Measurements from ENCODE around the gene NEMP1. TPM values are rescaled to one million over a fixed set of nuclear protein-coding genes. Genes with fewer than 3 reads are reported as not detected.

NEMP1 gene
- total and polyA plus RNA-seq, 2 of the 13 experiments (the other 11 are each of a cell fraction or from before 2014, with no cell fraction given), result 11.4 to 12.9 TPM

DNA sequence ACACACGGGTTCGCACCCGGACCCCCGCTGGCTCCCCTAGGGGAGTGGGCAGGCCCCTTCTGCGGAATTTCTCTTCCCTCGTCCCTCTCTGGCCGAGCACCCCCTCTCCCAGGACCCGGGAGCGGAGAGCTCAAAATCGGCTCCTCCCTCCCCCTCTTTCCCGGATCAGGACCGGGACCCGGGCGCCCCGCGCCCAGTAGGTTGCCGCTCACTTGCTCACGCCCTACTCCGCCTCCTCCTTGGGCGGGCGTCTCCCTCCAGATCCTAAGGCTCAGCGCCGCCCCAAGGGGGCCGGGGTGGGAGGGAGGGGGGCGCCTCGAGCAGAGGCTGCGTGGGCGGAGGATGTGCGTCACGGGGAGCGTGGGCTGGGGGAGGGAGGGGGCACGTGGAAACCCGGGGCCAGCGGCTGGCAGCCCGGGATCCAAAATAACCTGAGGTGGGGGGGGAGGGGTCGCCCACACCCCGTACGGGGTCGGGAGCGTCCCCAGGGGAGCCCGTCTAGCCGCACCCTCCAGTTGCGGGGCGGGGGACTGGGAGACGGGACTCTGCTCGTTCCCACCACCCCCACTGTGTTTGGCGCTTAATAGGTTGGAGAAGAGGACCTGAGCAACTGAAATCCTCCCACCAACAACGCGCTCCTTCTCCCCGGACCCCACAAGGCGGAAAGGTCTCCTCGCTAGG is 8.6 kb upstream of the NEMP1 start:
- no peaks in the 10 kb centered on the region for H3K9me3 ChIP-seq (ENCODE audit: low read length)
- ATAC-seq, result peak; percentile 10
- peaks cover 1 to 14% of the 10 kb centered on the region in 2 experiments; a peak in 4 of 5 replicates for H3K36me3 ChIP-seq (replicated peaks in 1 of 2; ENCODE audit: control insufficient read depth in 1 of 2, insufficient read depth in 2 of 2, low read length in 2 of 2)
- no TSS peak for BruUV-seq (replicated peaks)
- H2AFZ ChIP-seq (ENCODE audit: low read length), result no peak overlapping the region
- in situ Hi-C loops (cut with HindIII; ENCODE audit: extremely low pct_ligation_motif_present, low pct_unique_long_range_greater_than_20kb) (no loop called here), intact Hi-C loops (cut with micrococcal nuclease; ENCODE audit: unreplicated experiment) (no loop called here)
- CTCF ChIA-PET (ENCODE audit: low intra/inter-chr PET ratio, low total read pairs), result interaction anchor here (0.6 kb wide), 1 partner anchor 78 kb away, joined by 3 read pairs; no protein-coding TSS in a partner anchor
- H3K79me2 ChIP-seq (ENCODE audit: insufficient read depth, low read length), result peaks cover 15% of the 10 kb centered on the region
- WGBS (ENCODE audit: low lambda C conversion rate), result 2% methylated on average over 21 of the region's 52 CpGs
- no peaks in the 10 kb centered on the region for H4K20me1 ChIP-seq (ENCODE audit: insufficient read depth, low read length)
- H3K27ac ChIP-seq (ENCODE audit: extremely low read length, insufficient read depth, low read length), result peak overlapping the region; percentile 88
- H3K4me3 ChIP-seq (replicated peaks in 1 of 3; ENCODE audit: insufficient read depth in 1 of 3, low read depth in 2 of 3, low read length in 3 of 3), result peak overlapping the region; percentile 64 to 82 (median 70)
- no peak for DNase-seq (ENCODE audit: low spot score)
- FAIRE-seq, result no peak
- peaks cover 28% of the 10 kb centered on the region for H3K4me1 ChIP-seq (ENCODE audit: insufficient read depth, low read length)
- peak overlapping the region; percentile 90 for H3K4me2 ChIP-seq (ENCODE audit: low read depth, low read length)
- peak overlapping the region; percentile 70 for H3K9ac ChIP-seq (ENCODE audit: insufficient read depth, low read depth, low read length)
- no peaks in the 10 kb centered on the region; a peak in 1 of 5 replicates for H3K27me3 ChIP-seq (ENCODE audit: control insufficient read depth in 1 of 2, insufficient read depth in 2 of 2, low read length in 2 of 2)
- POLR2A ChIA-PET, result interaction anchor here (0.9 to 5.0 kb wide), 9 partner anchors 8 to 142 kb away, joined by 3 to 184 read pairs (median 5); partner anchors contain the start of genes LRP1, NEMP1, SHMT2 and STAT6
- peak; percentile 26; the same call in 1 of the 2 replicates for TF ChIP-seq KLF6 (CRISPR knock-in tag; IDR thresholded peaks at IDR 0.05)
- TF ChIP-seq EP300 (IDR thresholded peaks at IDR 0.05; ENCODE audit: low read depth in 2 of 2, low read length in 2 of 2), result no peak
- no peak for TF ChIP-seq EP300 (CRISPR knock-in tag; IDR thresholded peaks at IDR 0.05; ENCODE audit: borderline replicate concordance)
- TF ChIP-seq MXD4 (CRISPR knock-in tag; IDR thresholded peaks at IDR 0.05), result no peak
- no peak for TF ChIP-seq XBP1 (CRISPR knock-in tag; IDR thresholded peaks at IDR 0.05)
- TF ChIP-seq, protein P1, sequence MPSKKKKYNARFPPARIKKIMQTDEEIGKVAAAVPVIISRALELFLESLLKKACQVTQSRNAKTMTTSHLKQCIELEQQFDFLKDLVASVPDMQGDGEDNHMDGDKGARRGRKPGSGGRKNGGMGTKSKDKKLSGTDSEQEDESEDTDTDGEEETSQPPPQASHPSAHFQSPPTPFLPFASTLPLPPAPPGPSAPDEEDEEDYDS (CRISPR knock-in tag; IDR thresholded peaks at IDR 0.05), result no peak
- TF ChIP-seq, protein P2, sequence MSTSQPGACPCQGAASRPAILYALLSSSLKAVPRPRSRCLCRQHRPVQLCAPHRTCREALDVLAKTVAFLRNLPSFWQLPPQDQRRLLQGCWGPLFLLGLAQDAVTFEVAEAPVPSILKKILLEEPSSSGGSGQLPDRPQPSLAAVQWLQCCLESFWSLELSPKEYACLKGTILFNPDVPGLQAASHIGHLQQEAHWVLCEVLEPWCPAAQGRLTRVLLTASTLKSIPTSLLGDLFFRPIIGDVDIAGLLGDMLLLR (CRISPR knock-in tag; IDR thresholded peaks at IDR 0.05), result no peak
- no peak for TF ChIP-seq SETDB1 (CRISPR knock-in tag; IDR thresholded peaks at IDR 0.05; ENCODE audit: borderline replicate concordance)
- peak; percentile 60; the same call in 1 of the 2 replicates for TF ChIP-seq GABPB1 (CRISPR knock-in tag; IDR thresholded peaks at IDR 0.05)
- TF ChIP-seq, protein P3, sequence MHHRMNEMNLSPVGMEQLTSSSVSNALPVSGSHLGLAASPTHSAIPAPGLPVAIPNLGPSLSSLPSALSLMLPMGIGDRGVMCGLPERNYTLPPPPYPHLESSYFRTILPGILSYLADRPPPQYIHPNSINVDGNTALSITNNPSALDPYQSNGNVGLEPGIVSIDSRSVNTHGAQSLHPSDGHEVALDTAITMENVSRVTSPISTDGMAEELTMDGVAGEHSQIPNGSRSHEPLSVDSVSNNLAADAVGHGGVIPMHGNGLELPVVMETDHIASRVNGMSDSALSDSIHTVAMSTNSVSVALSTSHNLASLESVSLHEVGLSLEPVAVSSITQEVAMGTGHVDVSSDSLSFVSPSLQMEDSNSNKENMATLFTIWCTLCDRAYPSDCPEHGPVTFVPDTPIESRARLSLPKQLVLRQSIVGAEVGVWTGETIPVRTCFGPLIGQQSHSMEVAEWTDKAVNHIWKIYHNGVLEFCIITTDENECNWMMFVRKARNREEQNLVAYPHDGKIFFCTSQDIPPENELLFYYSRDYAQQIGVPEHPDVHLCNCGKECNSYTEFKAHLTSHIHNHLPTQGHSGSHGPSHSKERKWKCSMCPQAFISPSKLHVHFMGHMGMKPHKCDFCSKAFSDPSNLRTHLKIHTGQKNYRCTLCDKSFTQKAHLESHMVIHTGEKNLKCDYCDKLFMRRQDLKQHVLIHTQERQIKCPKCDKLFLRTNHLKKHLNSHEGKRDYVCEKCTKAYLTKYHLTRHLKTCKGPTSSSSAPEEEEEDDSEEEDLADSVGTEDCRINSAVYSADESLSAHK (CRISPR knock-in tag; IDR thresholded peaks at IDR 0.05; ENCODE audit: borderline replicate concordance), result no peak
- TF ChIP-seq, protein P4, sequence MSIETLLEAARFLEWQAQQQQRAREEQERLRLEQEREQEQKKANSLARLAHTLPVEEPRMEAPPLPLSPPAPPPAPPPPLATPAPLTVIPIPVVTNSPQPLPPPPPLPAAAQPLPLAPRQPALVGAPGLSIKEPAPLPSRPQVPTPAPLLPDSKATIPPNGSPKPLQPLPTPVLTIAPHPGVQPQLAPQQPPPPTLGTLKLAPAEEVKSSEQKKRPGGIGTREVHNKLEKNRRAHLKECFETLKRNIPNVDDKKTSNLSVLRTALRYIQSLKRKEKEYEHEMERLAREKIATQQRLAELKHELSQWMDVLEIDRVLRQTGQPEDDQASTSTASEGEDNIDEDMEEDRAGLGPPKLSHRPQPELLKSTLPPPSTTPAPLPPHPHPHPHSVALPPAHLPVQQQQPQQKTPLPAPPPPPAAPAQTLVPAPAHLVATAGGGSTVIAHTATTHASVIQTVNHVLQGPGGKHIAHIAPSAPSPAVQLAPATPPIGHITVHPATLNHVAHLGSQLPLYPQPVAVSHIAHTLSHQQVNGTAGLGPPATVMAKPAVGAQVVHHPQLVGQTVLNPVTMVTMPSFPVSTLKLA (IDR thresholded peaks at IDR 0.05), result no peak
- 0 out of 2 replicates have a peak, but pooled peaks have one; percentile 9 for TF ChIP-seq ZNF777 (CRISPR knock-in tag; IDR thresholded peaks at IDR 0.05)
- no peak for TF ChIP-seq FOSL1 (CRISPR knock-in tag; IDR thresholded peaks at IDR 0.05; ENCODE audit: borderline replicate concordance)
- no peak for TF ChIP-seq ZMAT3 (CRISPR knock-in tag; conservative IDR thresholded peaks at IDR 0.05)
- 0 out of 2 replicates have a peak, but pooled peaks have one; percentile 1 for TF ChIP-seq ZNF510 (CRISPR knock-in tag; IDR thresholded peaks at IDR 0.05; ENCODE audit: low read depth)
- TF ChIP-seq ARNT2 (CRISPR knock-in tag; IDR thresholded peaks at IDR 0.05; ENCODE audit: low read depth), result 0 out of 2 replicates have a peak, but pooled peaks have one; percentile 22
- TF ChIP-seq KDM1A (CRISPR knock-in tag; IDR thresholded peaks at IDR 0.05), result no peak
- TF ChIP-seq ZFX (CRISPR knock-in tag; IDR thresholded peaks at IDR 0.05; ENCODE audit: low read depth), result no peak
- TF ChIP-seq PCBP1 (IDR thresholded peaks at IDR 0.05; ENCODE audit: borderline replicate concordance, low read depth, low read length), result 0 out of 2 replicates have a peak, but pooled peaks have one; percentile 34

Data from HepG2 (cell line).